A673 (cell line): Measurements from ENCODE around the gene EMILIN2. TPM values are rescaled to one million over a fixed set of nuclear protein-coding genes. Genes with fewer than 3 reads are reported as not detected.

Experiments used
- BruUV-seq: library from RNA; stranded (reverse); fragments of 400-500 nt; replicated peaks from 2 replicates; lab custom pipeline; 2021; lab: Mats Ljungman, UMichigan
- CTCF ChIA-PET: fragments of 300-600 bp; sonication (Branson Sonifier 250); formaldehyde crosslinking; loops from one replicate; lab custom pipeline; 2022; ENCODE audit warnings: antibody characterized with exemption; lab: Charles Lee
- POLR2A ChIA-PET: fragments of 300-600 bp; sonication (Branson Sonifier 250); formaldehyde crosslinking; loops from one replicate; lab custom pipeline; 2022; ENCODE audit warnings: antibody characterized with exemption; ENCODE audit not compliant: low non-redundant PET; lab: Charles Lee
- DNase-seq: peaks from one replicate; pipeline ENCODE4 v3.0.0-alpha.2; 2015; ENCODE audit warnings: low spot score
- H3K27ac ChIP-seq: fragments of 200-600 bp; sonication (generic); 2 replicates; pipeline ENCODE4 v1.5.1; 2016; ENCODE audit warnings: mixed run types, low read depth, mild to moderate bottlenecking, mixed read lengths, antibody characterized with exemption, low read length; ENCODE audit not compliant: poor library complexity, severe bottlenecking
- H3K27me3 ChIP-seq: fragments of 200-600 bp; sonication (generic); replicated peaks from 2 replicates; pipeline ENCODE4 v1.6.1; 2017; ENCODE audit warnings: mixed run types, low read depth, mild to moderate bottlenecking, mixed read lengths, antibody characterized with exemption, low read length; ENCODE audit not compliant: insufficient read depth, poor library complexity
- H3K36me3 ChIP-seq: fragments of 200-600 bp; sonication (generic); 2 replicates; pipeline ENCODE4 v1.6.1; 2016; ENCODE audit warnings: mixed run types, mild to moderate bottlenecking, mixed read lengths, antibody characterized with exemption, low read length; ENCODE audit not compliant: insufficient read depth, poor library complexity, severe bottlenecking
- H3K4me1 ChIP-seq: fragments of 200-600 bp; sonication (generic); 2 replicates; pipeline ENCODE4 v1.6.1; 2017; ENCODE audit warnings: mixed run types, mild to moderate bottlenecking, mixed read lengths, antibody characterized with exemption, low read length; ENCODE audit not compliant: insufficient read depth, poor library complexity, severe bottlenecking
- H3K4me3 ChIP-seq: fragments of 200-600 bp; sonication (generic); 2 replicates; pipeline ENCODE4 v1.5.1; 2016; ENCODE audit warnings: low read depth, mixed run types, mild to moderate bottlenecking, mixed read lengths, low read length; ENCODE audit not compliant: poor library complexity, severe bottlenecking
- H3K9me3 ChIP-seq: fragments of 200-600 bp; sonication (generic); 2 replicates; pipeline ENCODE4 v1.6.1; 2016; ENCODE audit warnings: mixed run types, low read depth, mild to moderate bottlenecking, mixed read lengths, antibody characterized with exemption, low read length; ENCODE audit not compliant: poor library complexity, severe bottlenecking
- CTCF ChIP-seq: fragments of 300-800, 200-600 bp; sonication (generic); conservative IDR thresholded peaks from 2 replicates; pipeline ENCODE4 v1.5.1; 2017; ENCODE audit warnings: low read depth, mild to moderate bottlenecking, antibody characterized with exemption, low read length, moderate library complexity, mixed read lengths
- EZH2 ChIP-seq: fragments of 200-600 bp; sonication (generic); IDR thresholded peaks from 2 replicates; pipeline ENCODE4 v1.6.1; 2017; ENCODE audit warnings: borderline replicate concordance, low read depth, mild to moderate bottlenecking, mixed read lengths, antibody characterized with exemption, low read length; ENCODE audit not compliant: poor library complexity, severe bottlenecking
- intact Hi-C: fragments of 100-400 bp; cut with micrococcal nuclease; formaldehyde crosslinking; loops from one replicate; pipeline ENCODE4 v1.10.0; 2022; ENCODE audit not compliant: unreplicated experiment
- total RNA-seq: library from RNA; stranded (reverse); gene quantifications from 2 replicates; pipeline ENCODE4 v1.2.3, GENCODE V29; 2021

EMILIN2 gene
- total RNA-seq, 1 experiment from 2014 or later, result 23.4 TPM

DNA sequence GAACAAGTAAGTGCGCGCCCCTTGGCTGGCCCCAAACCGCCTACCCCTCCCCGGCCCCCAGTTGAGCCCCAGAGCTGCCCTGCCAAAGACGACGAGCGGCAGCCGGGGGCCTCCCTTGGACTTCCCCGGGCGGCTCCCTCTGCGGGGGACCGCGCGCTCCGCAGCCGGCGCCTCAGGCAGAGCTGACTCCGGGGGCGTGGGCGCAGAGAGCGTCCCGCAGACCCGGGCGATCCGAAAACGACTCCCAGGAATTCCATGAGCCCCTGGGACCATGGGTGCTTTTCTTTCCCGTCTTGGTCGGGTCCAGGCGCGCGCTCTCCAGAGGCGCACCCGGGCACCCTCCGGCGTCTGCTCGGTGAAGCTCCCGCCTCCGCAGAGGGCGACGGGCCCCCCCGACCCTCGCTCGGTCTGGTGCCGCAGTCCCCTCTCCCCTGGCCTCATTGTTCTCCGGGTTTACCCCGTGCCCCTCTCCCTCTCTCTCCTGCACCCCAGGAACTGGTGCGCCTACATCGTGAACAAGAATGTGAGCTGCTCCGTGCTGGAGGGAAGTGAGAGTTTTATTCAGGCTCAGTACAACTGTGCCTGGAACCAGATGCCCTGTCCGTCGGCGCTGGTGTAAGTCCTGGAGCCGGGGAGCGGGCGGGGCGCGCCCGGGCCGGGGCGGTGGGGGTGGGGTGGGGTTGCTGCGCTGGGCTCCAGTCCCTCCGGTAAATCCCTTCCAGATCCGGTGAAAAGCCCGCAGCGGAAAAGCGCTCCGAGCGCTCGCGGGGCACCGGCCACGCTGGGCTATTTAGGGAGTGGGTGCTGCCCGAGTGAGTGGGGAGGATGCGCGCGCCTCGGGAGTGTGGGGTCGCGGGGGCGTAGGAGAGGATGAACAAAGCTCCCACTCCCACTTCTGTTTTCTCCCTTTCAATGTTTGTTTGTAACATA, 776 bp downstream of the EMILIN2 start:
- no TSS peak for BruUV-seq
- CTCF ChIA-PET, result interaction anchor here (0.5 to 1.0 kb wide), 3 partner anchors 34 to 399 kb away, joined by 3 to 6 read pairs (median 3); no protein-coding TSS in a partner anchor
- TF ChIP-seq CTCF (no peak), EZH2 (no peak)
- Histone ChIP-seq H3K4me1 (no peaks in the 10 kb centered on the region), H3K27me3 (peaks cover 12% of the 10 kb centered on the region), H3K36me3 (no peaks in the 10 kb centered on the region), H3K4me3 (peak overlapping the region; percentile 53), H3K9me3 (no peaks in the 10 kb centered on the region), H3K27ac (no peak overlapping the region)
- intact Hi-C loops, result no loop called here
- POLR2A ChIA-PET, result interaction anchor here (0.7 kb wide), 1 partner anchor 39 kb away, joined by 3 read pairs; no protein-coding TSS in a partner anchor
- peak; percentile 52 for DNase-seq

- CTCF ChIA-PET, result interaction anchor here (0.7 to 1.0 kb wide), 2 partner anchors 79 to 398 kb away, joined by 3 to 6 read pairs; no protein-coding TSS in a partner anchor
- Histone ChIP-seq H3K27me3 (peaks cover 12% of the 10 kb centered on the region), H3K36me3 (no peaks in the 10 kb centered on the region), H3K9me3 (no peaks in the 10 kb centered on the region), H3K4me1 (no peaks in the 10 kb centered on the region), H3K4me3 (peak overlapping the region; percentile 53), H3K27ac (no peak overlapping the region)
- TF ChIP-seq EZH2, result peak; percentile 24
- TF ChIP-seq CTCF, result no peak
- peak; percentile 22 for DNase-seq
- POLR2A ChIA-PET, result interaction anchor here (0.7 kb wide), 1 partner anchor 40 kb away, joined by 3 read pairs; no protein-coding TSS in a partner anchor
- intact Hi-C loops, result no loop called here
- BruUV-seq, result TSS peak; percentile 43
These were observed 1.7 kb downstream of the EMILIN2 start for GRCh38 chr18:2848247-2849246.

DNA sequence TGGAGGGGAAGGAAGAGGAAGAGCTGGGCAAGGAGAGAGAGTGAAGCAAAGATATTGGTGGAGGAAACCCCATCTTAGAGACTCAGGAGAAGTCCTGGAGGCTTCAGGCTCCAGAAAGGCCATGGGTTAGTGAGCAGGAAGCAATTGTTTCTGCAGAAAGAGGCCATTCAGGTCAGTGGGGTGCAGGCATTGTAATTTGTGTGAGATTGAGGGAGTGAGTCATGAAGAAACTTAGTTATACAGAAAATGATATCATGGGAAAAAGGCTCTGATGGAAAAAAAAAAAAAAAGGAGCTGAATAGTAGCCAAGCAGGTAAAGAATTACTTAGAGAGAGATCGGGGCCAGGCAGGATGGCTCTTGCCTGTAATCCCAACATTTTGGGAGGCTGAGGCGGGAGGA, 4.0 kb downstream of the EMILIN2 start:
- Histone ChIP-seq H3K4me3 (no peak overlapping the region), H3K36me3 (no peaks in the 10 kb centered on the region), H3K27ac (no peak overlapping the region), H3K9me3 (no peaks in the 10 kb centered on the region), H3K27me3 (peaks cover 12% of the 10 kb centered on the region), H3K4me1 (peaks cover 5% of the 10 kb centered on the region)
- no TSS peak for BruUV-seq
- ChIA-PET CTCF (no interaction called here), POLR2A (no interaction called here)
- DNase-seq, result no peak
- intact Hi-C loops, result no loop called here
- TF ChIP-seq EZH2 (no peak), CTCF (no peak)
